ENCODE data around the gene JARID2.

GRCh38 chr6:15366879-15367278 is 121.0 kb downstream of the JARID2 start:
- TF ChIP-seq, protein P1, sequence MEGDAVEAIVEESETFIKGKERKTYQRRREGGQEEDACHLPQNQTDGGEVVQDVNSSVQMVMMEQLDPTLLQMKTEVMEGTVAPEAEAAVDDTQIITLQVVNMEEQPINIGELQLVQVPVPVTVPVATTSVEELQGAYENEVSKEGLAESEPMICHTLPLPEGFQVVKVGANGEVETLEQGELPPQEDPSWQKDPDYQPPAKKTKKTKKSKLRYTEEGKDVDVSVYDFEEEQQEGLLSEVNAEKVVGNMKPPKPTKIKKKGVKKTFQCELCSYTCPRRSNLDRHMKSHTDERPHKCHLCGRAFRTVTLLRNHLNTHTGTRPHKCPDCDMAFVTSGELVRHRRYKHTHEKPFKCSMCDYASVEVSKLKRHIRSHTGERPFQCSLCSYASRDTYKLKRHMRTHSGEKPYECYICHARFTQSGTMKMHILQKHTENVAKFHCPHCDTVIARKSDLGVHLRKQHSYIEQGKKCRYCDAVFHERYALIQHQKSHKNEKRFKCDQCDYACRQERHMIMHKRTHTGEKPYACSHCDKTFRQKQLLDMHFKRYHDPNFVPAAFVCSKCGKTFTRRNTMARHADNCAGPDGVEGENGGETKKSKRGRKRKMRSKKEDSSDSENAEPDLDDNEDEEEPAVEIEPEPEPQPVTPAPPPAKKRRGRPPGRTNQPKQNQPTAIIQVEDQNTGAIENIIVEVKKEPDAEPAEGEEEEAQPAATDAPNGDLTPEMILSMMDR (IDR thresholded peaks at IDR 0.05) = no peak
- TF ChIP-seq POLR2AphosphoS5 (IDR thresholded peaks at IDR 0.05; ENCODE audit: low read depth, low read length) (no peak), EP300 (IDR thresholded peaks at IDR 0.05; ENCODE audit: borderline replicate concordance in 1 of 2, low read depth in 1 of 2, low read length in 1 of 2) (no peak)

Data from SK-N-SH (cell line).